Uterus (tissue), 4 donors: Measurements from ENCODE around the gene RGS10. TPM values are rescaled to one million over a fixed set of nuclear protein-coding genes. Genes with fewer than 3 reads are reported as not detected.

Experiments used
- DNase-seq, 2 donors: peaks; one replicate each; pipeline ENCODE4 v3.0.0-alpha.2; 2019 to 2020
- H3K27ac ChIP-seq, 2 donors: fragments of 200-600 bp; sonication (generic); 1 replicate in 1 of 2; 2 replicates in 1 of 2; pipeline ENCODE4 v1.5.1; 2016 to 2018
- H3K27me3 ChIP-seq, 2 donors: fragments of 200-600 bp; sonication (generic); one replicate each; pipeline ENCODE4 v1.5.1; 2018 to 2019; ENCODE audit warnings: control low read depth in 1 of 2
- H3K36me3 ChIP-seq, 2 donors: fragments of 200-600 bp; sonication (generic); one replicate each; pipeline ENCODE4 v1.5.1; 2019; ENCODE audit warnings: control low read depth in 1 of 2
- H3K4me1 ChIP-seq, 2 donors: fragments of 200-600 bp; sonication (generic); one replicate each; pipeline ENCODE4 v1.5.1; 2018 to 2019; ENCODE audit warnings: control low read depth in 1 of 2
- H3K4me3 ChIP-seq, 2 donors: fragments of 200-600 bp; sonication (generic); 1 replicate in 1 of 2; 2 replicates in 1 of 2; pipeline ENCODE4 v1.5.1; 2018 to 2019; ENCODE audit warnings: mild to moderate bottlenecking in 1 of 2
- H3K9me3 ChIP-seq, 2 donors: fragments of 200-600 bp; sonication (generic); one replicate each; pipeline ENCODE4 v1.5.1; 2019; ENCODE audit warnings: control low read depth in 1 of 2
- POLR2A ChIP-seq, 2 donors: fragments of 450-650 bp; IDR thresholded peaks; one replicate each; pipeline ENCODE4 v1.6.1; 2016; ENCODE audit warnings: antibody characterized with exemption in 2 of 2, mild to moderate bottlenecking in 1 of 2, moderate library complexity in 1 of 2
- intact Hi-C: fragments of 100-400 bp; cut with DNase I; formaldehyde crosslinking; loops from one replicate; pipeline ENCODE4 v1.15.1; 2023; ENCODE audit warnings: low total_unique reads
- total RNA-seq, 4 donors: library from RNA; depleted of rRNA in 3 of 4; stranded (reverse); fragments of >200 nt in 3 of 4; gene quantifications; one replicate each; pipeline versions ENCODE4 v1.1.0 to v1.2.4, GENCODE V29; 2014 to 2023
- TF ChIP-seq, protein P1 (sequence below), 4 experiments: fragments of 200-600 bp in 2 of 4; fragments of 450-650 bp in 2 of 4; sonication (generic) in 2 of 4; IDR thresholded peaks; one replicate each; pipeline ENCODE4 v1.5.1; 2016 to 2019; ENCODE audit warnings: antibody characterized with exemption in 4 of 4, mild to moderate bottlenecking in 2 of 4, moderate library complexity in 1 of 4
- donor health status: DM: yes; HTN: yes; CAD: no.

RGS10 gene
- total RNA-seq, 4 donors from 2014 or later: 29.1 to 165 (median 64.1) TPM

DNA sequence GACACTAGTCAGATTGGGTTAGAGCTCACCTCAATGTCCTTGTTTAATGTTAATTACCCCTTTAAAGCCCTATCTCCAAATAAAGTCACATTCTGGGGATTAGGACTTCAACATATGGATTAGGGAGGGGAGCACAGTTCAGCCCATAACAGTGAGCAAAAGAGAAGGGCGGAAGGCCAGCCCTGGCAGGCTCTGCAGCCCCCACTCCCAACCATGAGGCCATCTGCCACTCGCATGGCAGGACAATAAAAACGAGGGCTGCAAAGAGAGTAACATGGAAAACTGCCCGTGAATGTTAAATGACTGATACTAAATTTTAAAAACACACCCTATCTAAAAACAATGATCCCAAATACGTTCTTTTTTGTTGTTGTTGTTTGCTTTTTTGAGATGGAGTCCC, 38.7 kb downstream of the RGS10 start:
- H3K9me3 ChIP-seq: no peaks in the 10 kb centered on the region
- intact Hi-C loops: no loop called here
- H3K27me3 ChIP-seq: no peaks in the 10 kb centered on the region
- H3K4me1 ChIP-seq: no peaks in the 10 kb centered on the region
- no peaks in the 10 kb centered on the region for H3K36me3 ChIP-seq
- H3K27ac ChIP-seq: no peak overlapping the region
- no peak overlapping the region for H3K4me3 ChIP-seq
- no peak for DNase-seq
- no peak for TF ChIP-seq POLR2A (IDR thresholded peaks at IDR 0.05)
- TF ChIP-seq, protein P1, sequence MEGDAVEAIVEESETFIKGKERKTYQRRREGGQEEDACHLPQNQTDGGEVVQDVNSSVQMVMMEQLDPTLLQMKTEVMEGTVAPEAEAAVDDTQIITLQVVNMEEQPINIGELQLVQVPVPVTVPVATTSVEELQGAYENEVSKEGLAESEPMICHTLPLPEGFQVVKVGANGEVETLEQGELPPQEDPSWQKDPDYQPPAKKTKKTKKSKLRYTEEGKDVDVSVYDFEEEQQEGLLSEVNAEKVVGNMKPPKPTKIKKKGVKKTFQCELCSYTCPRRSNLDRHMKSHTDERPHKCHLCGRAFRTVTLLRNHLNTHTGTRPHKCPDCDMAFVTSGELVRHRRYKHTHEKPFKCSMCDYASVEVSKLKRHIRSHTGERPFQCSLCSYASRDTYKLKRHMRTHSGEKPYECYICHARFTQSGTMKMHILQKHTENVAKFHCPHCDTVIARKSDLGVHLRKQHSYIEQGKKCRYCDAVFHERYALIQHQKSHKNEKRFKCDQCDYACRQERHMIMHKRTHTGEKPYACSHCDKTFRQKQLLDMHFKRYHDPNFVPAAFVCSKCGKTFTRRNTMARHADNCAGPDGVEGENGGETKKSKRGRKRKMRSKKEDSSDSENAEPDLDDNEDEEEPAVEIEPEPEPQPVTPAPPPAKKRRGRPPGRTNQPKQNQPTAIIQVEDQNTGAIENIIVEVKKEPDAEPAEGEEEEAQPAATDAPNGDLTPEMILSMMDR (IDR thresholded peaks at IDR 0.05): no peak

DNA sequence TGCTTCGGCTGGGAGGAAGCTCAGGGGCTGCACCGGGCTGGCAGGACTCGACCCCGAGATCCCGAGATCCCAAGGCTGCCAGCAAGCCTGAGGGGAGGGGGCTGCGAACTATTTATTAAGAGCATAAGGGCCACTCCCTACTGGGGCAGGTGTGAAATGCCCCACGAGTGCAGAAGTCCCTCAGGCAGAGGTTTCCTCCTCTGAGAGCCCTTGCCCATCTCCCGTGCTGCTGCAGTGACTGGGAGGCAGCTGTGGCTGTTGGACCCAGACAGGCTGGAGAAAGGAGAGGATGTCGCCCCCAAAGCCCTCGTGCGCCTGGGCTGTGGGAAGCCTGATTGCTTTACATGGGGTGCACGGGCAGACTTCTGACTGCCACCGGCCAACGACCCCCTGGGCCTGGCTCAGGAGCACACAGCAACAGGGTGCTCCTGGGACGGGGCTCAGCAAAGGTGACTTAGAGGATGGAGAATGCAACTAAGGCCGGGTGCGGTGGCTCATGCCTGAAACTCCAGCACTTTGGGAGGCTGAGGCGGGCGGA, 39.8 kb downstream of the RGS10 start:
- Histone ChIP-seq H3K4me1 (no peaks in the 10 kb centered on the region), H3K27ac (no peak overlapping the region), H3K36me3 (no peaks in the 10 kb centered on the region), H3K9me3 (no peaks in the 10 kb centered on the region), H3K4me3 (no peak overlapping the region), H3K27me3 (no peaks in the 10 kb centered on the region)
- TF ChIP-seq, protein P1 (IDR thresholded peaks at IDR 0.05): no peak
- no peak for TF ChIP-seq POLR2A (IDR thresholded peaks at IDR 0.05)
- intact Hi-C loops: no loop called here
- DNase-seq: no peak

DNA sequence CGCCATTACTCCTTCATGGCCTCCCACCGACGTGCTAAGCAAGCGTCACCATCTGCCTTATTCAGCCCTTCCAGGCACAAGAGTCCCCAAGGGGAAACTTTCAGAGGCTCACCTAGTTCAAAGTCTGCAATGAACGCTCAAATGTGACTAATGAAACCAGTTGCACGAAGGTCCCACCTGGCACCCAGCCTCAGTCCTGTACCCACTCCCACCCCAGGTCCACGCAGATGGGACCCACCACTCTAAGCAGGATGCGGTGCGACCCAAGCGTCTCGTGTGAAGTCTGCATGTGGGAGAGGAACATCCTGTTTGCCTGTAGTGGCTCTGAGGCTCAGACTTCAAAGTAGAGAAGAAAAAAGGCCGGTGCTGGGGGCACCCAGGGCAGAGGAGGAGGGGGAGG, 40.3 kb downstream of the RGS10 start:
- intact Hi-C loops: no loop called here
- no peak for DNase-seq

DNA sequence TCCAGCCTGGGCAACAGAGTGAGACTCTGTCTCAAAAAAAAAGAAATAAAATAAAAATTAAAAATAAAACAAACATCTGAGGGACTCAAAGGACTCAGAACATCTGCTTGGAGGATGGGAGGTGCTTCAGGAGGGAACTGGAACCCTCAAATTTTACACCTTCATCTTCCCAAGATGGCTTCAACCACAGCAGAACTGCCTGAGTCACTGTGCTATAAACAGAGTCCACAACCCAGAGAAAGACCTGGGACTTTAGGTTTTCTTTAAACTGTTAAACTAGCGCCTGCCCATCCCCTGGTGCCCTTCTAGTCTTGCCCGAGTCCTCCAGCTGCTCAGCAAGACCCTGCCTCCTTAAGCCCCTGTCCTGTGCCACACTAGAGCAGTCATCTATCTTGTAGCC, 40.8 kb downstream of the RGS10 start:
- DNase-seq: no peak
- TF ChIP-seq, protein P1 (IDR thresholded peaks at IDR 0.05): no peak
- no peak for TF ChIP-seq POLR2A (IDR thresholded peaks at IDR 0.05)
- intact Hi-C loops: no loop called here
- Histone ChIP-seq H3K4me3 (no peak overlapping the region), H3K36me3 (no peaks in the 10 kb centered on the region), H3K4me1 (no peaks in the 10 kb centered on the region), H3K27me3 (no peaks in the 10 kb centered on the region), H3K27ac (no peak overlapping the region), H3K9me3 (no peaks in the 10 kb centered on the region)

More for the DNA sequence above, 40.3 kb downstream of the RGS10 start:
- no peaks in the 10 kb centered on the region for H3K36me3 ChIP-seq
- H3K4me3 ChIP-seq: no peak overlapping the region
- H3K27me3 ChIP-seq: no peaks in the 10 kb centered on the region
- TF ChIP-seq POLR2A (IDR thresholded peaks at IDR 0.05): no peak
- TF ChIP-seq, protein P1 (IDR thresholded peaks at IDR 0.05): no peak
- no peaks in the 10 kb centered on the region for H3K9me3 ChIP-seq
- no peaks in the 10 kb centered on the region for H3K4me1 ChIP-seq
- no peak overlapping the region for H3K27ac ChIP-seq

DNA sequence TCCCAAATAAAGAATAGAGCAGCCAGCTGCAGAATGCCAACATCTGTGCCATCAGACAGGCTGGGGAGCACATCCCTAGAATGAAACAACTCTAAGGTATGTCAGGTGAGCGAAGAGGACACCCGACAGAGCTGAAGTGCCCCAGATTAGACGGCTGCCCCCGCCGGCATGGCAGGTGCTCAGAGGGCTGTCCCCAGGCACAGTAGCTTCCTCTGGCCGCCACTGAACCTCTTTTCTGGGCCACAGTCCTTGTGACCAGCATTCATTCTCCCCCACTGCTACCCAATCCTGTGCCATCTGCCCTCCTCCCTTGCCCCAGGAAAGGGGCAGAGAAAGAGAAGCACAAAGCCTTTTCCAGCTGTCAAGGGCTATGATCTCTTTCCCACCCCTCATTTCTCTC, 41.7 kb downstream of the RGS10 start:
- TF ChIP-seq, protein P1 (IDR thresholded peaks at IDR 0.05): no peak
- TF ChIP-seq POLR2A (IDR thresholded peaks at IDR 0.05): no peak
- no peak overlapping the region for H3K27ac ChIP-seq

More for the DNA sequence above, 41.7 kb downstream of the RGS10 start:
- no peak overlapping the region for H3K4me3 ChIP-seq
- H3K27me3 ChIP-seq: no peaks in the 10 kb centered on the region
- no peaks in the 10 kb centered on the region for H3K36me3 ChIP-seq
- intact Hi-C loops: no loop called here
- no peaks in the 10 kb centered on the region for H3K9me3 ChIP-seq
- no peaks in the 10 kb centered on the region for H3K4me1 ChIP-seq
- DNase-seq: no peak
